ENCODE results near the gene TTC39A. TPM values are rescaled to one million over a fixed set of nuclear protein-coding genes. Genes with fewer than 3 reads are reported as not detected.

TTC39A gene
- total RNA-seq, 1 donor from 2014 or later, result 79.0 TPM

DNA sequence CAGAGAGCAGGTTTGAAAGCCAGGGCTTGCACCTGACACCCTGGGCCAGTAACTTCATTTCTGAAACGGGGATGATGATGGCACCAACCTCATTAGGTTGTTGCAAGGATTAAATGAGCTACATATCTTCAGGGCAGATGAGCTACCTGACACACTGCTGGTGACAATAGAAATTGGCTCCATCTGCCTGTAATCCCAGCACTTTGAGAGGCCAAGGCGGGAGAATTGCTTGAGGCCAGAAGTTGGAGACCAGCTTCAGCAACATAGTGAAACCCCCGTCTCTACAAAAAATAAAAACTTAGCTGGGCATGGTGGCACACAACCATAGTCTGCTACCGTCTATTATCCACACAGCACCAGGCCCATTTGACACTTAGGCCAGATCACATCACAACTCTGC is 6.3 kb upstream of the TTC39A start:
- no peak for DNase-seq (ENCODE audit: low read depth)

GRCh38 chr1:51336004-51336403 is 5.6 kb upstream of the TTC39A start:
- no peak for DNase-seq (ENCODE audit: low read depth)

- peak; percentile 84 for DNase-seq (ENCODE audit: low read depth)
Measured at GRCh38 chr1:51331206-51332100, 1.1 kb upstream of the TTC39A start.

DNA sequence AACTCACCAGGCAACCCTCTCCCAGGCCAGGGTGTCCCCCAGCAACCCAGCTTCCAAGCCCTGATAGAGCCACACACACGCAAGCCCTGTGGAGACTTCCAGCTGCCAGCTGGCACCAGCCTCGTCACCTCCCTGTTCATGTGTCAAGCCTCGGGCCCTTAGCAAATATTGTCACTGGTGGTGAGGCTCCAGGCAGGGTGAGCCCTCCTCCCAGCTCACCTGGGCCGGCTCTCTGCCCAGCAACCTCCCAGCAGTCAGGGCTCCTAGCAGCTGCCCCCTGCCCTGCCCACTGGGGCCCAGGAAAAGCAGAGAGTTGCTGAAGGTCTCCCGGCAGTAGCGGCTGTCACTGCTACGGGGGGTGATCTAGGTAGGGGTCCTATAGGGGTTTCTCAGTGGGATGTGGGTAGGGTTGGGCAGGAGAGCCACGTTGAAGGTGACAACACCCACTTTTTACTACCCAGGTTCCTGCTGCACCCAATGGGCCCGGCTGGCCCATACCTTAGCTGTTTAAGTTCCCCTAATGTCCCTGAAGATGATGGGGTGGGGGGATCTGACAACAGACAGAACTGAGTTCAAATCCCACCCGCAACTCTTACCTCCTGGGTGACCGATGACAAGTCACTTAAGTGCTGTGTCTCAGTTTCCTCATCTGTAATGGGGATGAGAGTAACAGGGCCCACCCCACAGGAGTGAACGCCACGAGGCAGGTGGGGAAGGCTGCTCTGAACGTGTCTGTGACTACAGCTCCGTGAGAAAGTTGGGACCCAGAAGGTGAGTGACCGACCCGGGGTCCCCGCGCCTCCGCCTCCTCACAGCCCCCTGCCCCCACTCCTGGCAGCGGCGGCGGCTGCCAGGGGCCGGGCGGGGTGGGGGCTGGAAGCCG is 678 bp downstream of the TTC39A start:
- DNase-seq (ENCODE audit: low read depth), result no peak

DNA sequence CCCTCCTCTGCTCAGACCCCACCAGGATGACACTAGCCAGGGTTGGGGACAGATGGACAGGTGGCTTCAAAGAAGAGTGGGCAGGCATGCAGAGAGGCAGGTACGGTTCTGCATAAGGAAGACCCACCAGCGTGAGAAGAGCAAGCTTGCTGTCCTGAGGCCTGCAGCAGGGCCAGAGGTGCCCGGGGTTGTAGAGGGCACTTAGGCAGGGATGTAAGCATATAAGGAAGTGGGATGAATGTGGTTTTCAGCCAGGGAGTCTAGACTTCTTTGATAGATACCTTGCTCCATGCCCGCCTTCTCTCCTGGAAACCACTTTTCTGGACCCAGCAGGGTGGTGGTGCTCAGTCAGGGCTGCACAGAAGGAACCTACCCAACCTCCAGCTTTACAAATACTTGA is 1.4 kb downstream of the TTC39A start:
- DNase-seq (ENCODE audit: low read depth), result no peak

GRCh38 chr1:51328279-51328678 is 2.1 kb downstream of the TTC39A start:
- DNase-seq (ENCODE audit: low read depth), result no peak

- no peak for DNase-seq (ENCODE audit: low read depth)
Measured at GRCh38 chr1:51327386-51327785, 3.0 kb downstream of the TTC39A start.

GRCh38 chr1:51326839-51327238 is 3.5 kb downstream of the TTC39A start:
- no peak for DNase-seq (ENCODE audit: low read depth)

- DNase-seq (ENCODE audit: low read depth), result no peak
Measured at GRCh38 chr1:51325878-51326755, 4.2 kb downstream of the TTC39A start.

- no peak for DNase-seq (ENCODE audit: low read depth)
Measured at GRCh38 chr1:51325391-51325790, 5.0 kb downstream of the TTC39A start.

DNA sequence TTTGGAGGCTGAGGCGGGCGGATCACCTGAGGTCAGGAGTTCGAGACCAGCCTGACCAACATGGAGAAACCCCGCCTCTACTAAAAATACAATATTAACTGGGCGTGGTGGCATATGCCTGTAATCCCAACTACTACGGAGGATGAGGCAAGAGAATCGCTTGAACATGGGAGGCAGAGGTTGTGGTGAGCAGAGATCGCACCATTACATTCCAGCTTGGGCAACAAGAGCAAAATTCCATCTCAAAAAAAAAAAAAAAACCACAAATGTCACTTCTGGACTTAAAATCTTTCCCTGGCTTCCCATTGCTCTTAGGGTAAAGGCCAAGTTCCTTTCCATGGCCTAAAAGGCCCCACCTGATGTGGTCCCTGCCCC is 5.4 kb downstream of the TTC39A start:
- peak; percentile 66 for DNase-seq (ENCODE audit: low read depth)

GRCh38 chr1:51324251-51325010 is 5.9 kb downstream of the TTC39A start:
- DNase-seq (ENCODE audit: low read depth), result peak; percentile 95

GRCh38 chr1:51323778-51324177 is 6.6 kb downstream of the TTC39A start:
- peak; percentile 58 for DNase-seq (ENCODE audit: low read depth)

GRCh38 chr1:51322417-51323101 is 7.8 kb downstream of the TTC39A start:
- DNase-seq (ENCODE audit: low read depth), result no peak

- DNase-seq (ENCODE audit: low read depth), result no peak
Measured at GRCh38 chr1:51321924-51322280, 8.5 kb downstream of the TTC39A start.

GRCh38 chr1:51320967-51321923 is 9.1 kb downstream of the TTC39A start:
- DNase-seq (ENCODE audit: low read depth), result no peak

- no peak for DNase-seq (ENCODE audit: low read depth)
Measured at GRCh38 chr1:51317798-51318197, 12.6 kb downstream of the TTC39A start.

GRCh38 chr1:51316846-51317120 is 13.6 kb downstream of the TTC39A start:
- DNase-seq (ENCODE audit: low read depth), result peak; percentile 91

DNA sequence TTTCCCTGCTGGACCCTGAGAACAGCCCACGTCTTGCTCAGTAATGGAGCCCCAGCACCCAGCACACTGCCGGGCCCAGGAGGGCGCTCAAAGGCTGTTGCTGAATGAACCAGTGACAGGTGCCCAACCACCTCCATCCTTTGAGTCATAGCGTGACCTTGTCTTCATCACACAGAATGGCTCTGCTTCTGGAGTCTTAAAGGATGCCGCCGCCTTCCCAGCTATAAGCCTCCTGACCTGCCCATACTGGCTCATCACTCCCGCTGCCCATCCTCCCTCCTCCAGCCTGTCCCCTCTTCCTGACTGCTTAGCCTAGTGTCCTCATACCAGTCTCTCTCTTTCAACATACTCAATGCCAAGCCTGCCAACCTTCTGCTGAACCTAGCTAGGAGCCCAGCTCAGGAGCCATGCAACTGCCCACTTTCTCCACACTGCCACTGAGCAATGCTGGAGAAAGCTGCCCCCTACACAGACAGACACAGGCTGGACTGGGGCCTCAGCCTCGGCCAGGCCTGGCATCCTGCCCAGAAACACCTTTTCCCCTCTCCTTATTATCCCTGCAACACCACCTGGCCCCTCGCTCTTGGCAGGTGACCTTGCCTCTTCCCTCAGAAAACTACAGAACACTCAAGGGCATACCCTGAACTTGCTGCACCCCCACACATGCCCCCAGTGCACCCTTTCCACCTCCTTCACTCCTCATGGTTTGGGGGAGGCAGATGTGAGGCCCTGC is 14.1 kb downstream of the TTC39A start:
- DNase-seq (ENCODE audit: low read depth), result peak; percentile 57

Data from renal cortical epithelial cell (primary cell).